Thyroid gland (tissue), 4 donors: ENCODE measurements around the gene FANCC. TPM values are rescaled to one million over a fixed set of nuclear protein-coding genes. Genes with fewer than 3 reads are reported as not detected.

Experiments used
- DNase-seq, 2 donors: peaks; one replicate each; pipeline ENCODE4 v3.0.0-alpha.2; 2019
- H3K27ac ChIP-seq, 3 donors: fragments of 200-600 bp; sonication (generic); 1 replicate in 2 of 3; 2 replicates in 1 of 3; pipeline ENCODE4 v1.5.1; 2016 to 2019; ENCODE audit warnings: mild to moderate bottlenecking in 1 of 3, moderate library complexity in 1 of 3
- H3K27me3 ChIP-seq: fragments of 200-600 bp; sonication (generic); one replicate; pipeline ENCODE4 v1.5.1; 2019
- H3K36me3 ChIP-seq, 2 donors: fragments of 200-600 bp; sonication (generic); one replicate each; pipeline ENCODE4 v1.5.1; 2016 to 2019
- H3K4me1 ChIP-seq, 2 donors: fragments of 200-600 bp; sonication (generic); one replicate each; pipeline ENCODE4 v1.5.1; 2017 to 2019
- H3K4me3 ChIP-seq, 3 donors: fragments of 200-600 bp; sonication (generic); replicated peaks in 1 of 3; 1 replicate in 2 of 3; 2 replicates in 1 of 3; pipeline ENCODE4 v1.5.1; 2016; ENCODE audit warnings: mild to moderate bottlenecking in 1 of 3
- H3K9me3 ChIP-seq: fragments of 200-600 bp; sonication (generic); one replicate; pipeline ENCODE4 v1.5.1; 2017
- CTCF ChIP-seq, 6 experiments: fragments of 200-600 bp in 3 of 6; fragments of 450-650 bp in 3 of 6; sonication (generic) in 3 of 6; IDR thresholded peaks; one replicate each; pipeline ENCODE4 v1.5.1; 2016 to 2019; ENCODE audit warnings: antibody characterized with exemption in 6 of 6, mild to moderate bottlenecking in 2 of 6, inconsistent platforms in 1 of 6, moderate library complexity in 1 of 6
- POLR2A ChIP-seq, 2 donors: fragments of 450-650 bp; IDR thresholded peaks; one replicate each; pipeline ENCODE4 v1.6.1; 2017; ENCODE audit warnings: antibody characterized with exemption in 2 of 2, mild to moderate bottlenecking in 2 of 2, moderate library complexity in 1 of 2
- WGBS, 2 donors: methylation state at CpG; one replicate each; pipeline ENCODE4 v1.1.5; 2017; 5-methylcytosine and 5-hydroxymethylcytosine counted together
- intact Hi-C: fragments of 100-400 bp; cut with DNase I; formaldehyde crosslinking; loops from one replicate; pipeline ENCODE4 v1.15.1; 2023
- total RNA-seq, 4 donors: library from RNA; depleted of rRNA; stranded (reverse); fragments of >200 nt; gene quantifications; one replicate each; pipeline ENCODE4 v1.2.3, GENCODE V29; 2016

The FANCC gene
- total RNA-seq, 4 donors from 2014 or later = 13.9 to 15.0 (median 14.2) TPM

GRCh38 chr9:95067057-95067456 lies 250.5 kb downstream of the FANCC start:
- WGBS, 2 donors = 96 to 97% methylated on average over 6 of the region's 6 CpGs
- peaks cover 9 to 19% of the 10 kb centered on the region in 2 donors for H3K36me3 ChIP-seq
- peaks cover 25 to 40% of the 10 kb centered on the region in 2 donors for H3K4me1 ChIP-seq

GRCh38 chr9:95065224-95065623 lies 252.3 kb downstream of the FANCC start:
- Histone ChIP-seq H3K4me1 (peaks cover 9 to 29% of the 10 kb centered on the region in 2 donors), H3K27ac (no peak overlapping the region), H3K4me3 (no peak overlapping the region), H3K27me3 (no peaks in the 10 kb centered on the region), H3K36me3 (peaks cover 9 to 25% of the 10 kb centered on the region in 2 donors), H3K9me3 (no peaks in the 10 kb centered on the region)
- intact Hi-C loops = no loop called here
- DNase-seq = no peak
- 85 to 94% methylated on average over 5 to 11 of the region's 11 CpGs for WGBS, 2 donors
- TF ChIP-seq POLR2A (IDR thresholded peaks at IDR 0.05) (no peak), CTCF (IDR thresholded peaks at IDR 0.05) (no peak)

More at GRCh38 chr9:95067057-95067456, 250.5 kb downstream of the FANCC start:
- intact Hi-C loops = no loop called here
- no peak for DNase-seq
- Histone ChIP-seq H3K4me3 (no peak overlapping the region), H3K9me3 (no peaks in the 10 kb centered on the region), H3K27me3 (no peaks in the 10 kb centered on the region), H3K27ac (no peak overlapping the region)
- TF ChIP-seq CTCF (IDR thresholded peaks at IDR 0.05) = no peak
- TF ChIP-seq POLR2A (IDR thresholded peaks at IDR 0.05) = no peak

GRCh38 chr9:95063300-95063699 lies 254.2 kb downstream of the FANCC start:
- intact Hi-C loops = no loop called here
- no peaks in the 10 kb centered on the region for H3K27me3 ChIP-seq
- 93% methylated on average over 10 of the region's 10 CpGs for WGBS, 2 donors
- peaks cover 0 to 36% of the 10 kb centered on the region in 2 donors for H3K4me1 ChIP-seq
- no peak overlapping the region for H3K4me3 ChIP-seq
- H3K27ac ChIP-seq = no peak overlapping the region
- H3K36me3 ChIP-seq = peaks cover 9 to 25% of the 10 kb centered on the region in 2 donors
- TF ChIP-seq CTCF (IDR thresholded peaks at IDR 0.05) (no peak), POLR2A (IDR thresholded peaks at IDR 0.05) (no peak)
- no peaks in the 10 kb centered on the region for H3K9me3 ChIP-seq
- DNase-seq = no peak

- H3K9me3 ChIP-seq = no peaks in the 10 kb centered on the region
- WGBS, 2 donors = 85 to 86% methylated on average over 6 to 7 of the region's 7 CpGs
- DNase-seq = no peak
- H3K27ac ChIP-seq = peak overlapping the region in 1 of 3 donors; percentile 21
- intact Hi-C loops = no loop called here
- peaks cover 9 to 25% of the 10 kb centered on the region in 2 donors for H3K36me3 ChIP-seq
- no peak for TF ChIP-seq CTCF (IDR thresholded peaks at IDR 0.05)
- TF ChIP-seq POLR2A (IDR thresholded peaks at IDR 0.05) = no peak
- H3K4me1 ChIP-seq = peaks cover 0 to 42% of the 10 kb centered on the region in 2 donors
- no peaks in the 10 kb centered on the region for H3K27me3 ChIP-seq
- no peak overlapping the region for H3K4me3 ChIP-seq
Measured at GRCh38 chr9:95062596-95063065, 254.9 kb downstream of the FANCC start.

GRCh38 chr9:95061916-95062595 lies 255.5 kb downstream of the FANCC start:
- Histone ChIP-seq H3K36me3 (peaks cover 9 to 25% of the 10 kb centered on the region in 2 donors), H3K27ac (no peak overlapping the region), H3K4me1 (peaks cover 5 to 47% of the 10 kb centered on the region in 2 donors), H3K9me3 (no peaks in the 10 kb centered on the region), H3K27me3 (no peaks in the 10 kb centered on the region), H3K4me3 (no peak overlapping the region)
- DNase-seq = no peak
- intact Hi-C loops = no loop called here
- no peak for TF ChIP-seq POLR2A (IDR thresholded peaks at IDR 0.05)
- TF ChIP-seq CTCF (IDR thresholded peaks at IDR 0.05) = no peak
- WGBS, 2 donors = 76 to 77% methylated on average over 13 of the region's 13 CpGs
